Neural cell (in vitro differentiated cells): ENCODE measurements around the gene RANBP9. TPM values are rescaled to one million over a fixed set of nuclear protein-coding genes. Genes with fewer than 3 reads are reported as not detected.

Experiments
- H2AFZ ChIP-seq: fragments of 200-600, 300-800 bp; sonication (generic), shearing (Covaris generic); 2 replicates; pipeline ENCODE4 v1.6.0; 2014; ENCODE audit warnings: low read depth, mild to moderate bottlenecking, antibody characterized with exemption, low read length, moderate library complexity
- H3F3A ChIP-seq: fragments of 200-600 bp; shearing (Covaris generic); 2 replicates; pipeline ENCODE4 v1.6.1; 2016; ENCODE audit warnings: mild to moderate bottlenecking, moderate library complexity, mixed read lengths, antibody characterized with exemption, low read length; ENCODE audit not compliant: insufficient read depth, poor library complexity, severe bottlenecking
- H3K27ac ChIP-seq: fragments of 200-600, 300-800 bp; sonication (generic), shearing (Covaris generic); 2 replicates; pipeline ENCODE4 v1.5.1; 2014; ENCODE audit warnings: mild to moderate bottlenecking, low read length, moderate library complexity
- H3K27me3 ChIP-seq: fragments of 300-800, 200-600 bp; sonication (generic), shearing (Covaris generic); 2 replicates; pipeline ENCODE4 v1.6.0; 2014; ENCODE audit warnings: mild to moderate bottlenecking, low read depth, low read length, moderate library complexity; ENCODE audit not compliant: insufficient read depth
- H3K36me3 ChIP-seq: fragments of 300-800, 200-600 bp; sonication (generic), shearing (Covaris generic); 2 replicates; pipeline ENCODE4 v1.5.1; 2014; ENCODE audit warnings: mild to moderate bottlenecking, antibody characterized with exemption, low read length, moderate library complexity; ENCODE audit not compliant: insufficient read depth
- H3K4me2 ChIP-seq: fragments of 300-800, 200-600 bp; sonication (generic), shearing (Covaris generic); 2 replicates; pipeline ENCODE4 v1.6.0; 2014; ENCODE audit warnings: mild to moderate bottlenecking, low read length
- H3K4me3 ChIP-seq: fragments of 300-800, 200-600 bp; sonication (generic), shearing (Covaris generic); 2 replicates; pipeline ENCODE4 v1.5.1; 2014; ENCODE audit warnings: mild to moderate bottlenecking, low read length, moderate library complexity
- H3K79me2 ChIP-seq: fragments of 200-600 bp; shearing (Covaris generic); replicated peaks from 2 replicates; pipeline ENCODE4 v1.6.0; 2014; ENCODE audit warnings: mild to moderate bottlenecking, low read length, moderate library complexity; ENCODE audit not compliant: insufficient read depth
- H3K9ac ChIP-seq: fragments of 300-800, 200-600 bp; sonication (generic), shearing (Covaris generic); 2 replicates; pipeline ENCODE4 v1.6.1; 2016; ENCODE audit warnings: mild to moderate bottlenecking, low read length, mixed read lengths
- H3K9me2 ChIP-seq: fragments of 200-600 bp; shearing (Covaris generic); 2 replicates; pipeline ENCODE4 v1.6.1; 2016; ENCODE audit warnings: mild to moderate bottlenecking, low read length, mixed read lengths; ENCODE audit not compliant: insufficient read depth
- H3K9me3 ChIP-seq: fragments of 200-600, 300-800 bp; sonication (generic), shearing (Covaris generic); 2 replicates; pipeline ENCODE4 v1.6.1; 2016; ENCODE audit warnings: mild to moderate bottlenecking, mixed run types, low read length, moderate library complexity, mixed read lengths
- H4K20me1 ChIP-seq: fragments of 200-600 bp; shearing (Covaris generic); 2 replicates; pipeline ENCODE4 v1.6.1; 2016; ENCODE audit warnings: mild to moderate bottlenecking, mixed run types; ENCODE audit not compliant: insufficient read depth
- EP300 ChIP-seq: fragments of 450-650 bp; conservative IDR thresholded peaks from 2 replicates; pipeline ENCODE4 v1.6.1; 2014; ENCODE audit warnings: antibody characterized with exemption, mild to moderate bottlenecking, moderate library complexity; ENCODE audit not compliant: poor library complexity, severe bottlenecking
- EZH2 ChIP-seq: fragments of 200-600, 300-800 bp; shearing (Covaris generic), sonication (generic); IDR thresholded peaks from 2 replicates; pipeline ENCODE4 v1.6.1; 2014; ENCODE audit warnings: antibody characterized with exemption, low read length, borderline replicate concordance, mild to moderate bottlenecking; ENCODE audit not compliant: insufficient read depth, poor library complexity, severe bottlenecking
- MXI1 ChIP-seq: fragments of 450-650 bp; conservative IDR thresholded peaks from 2 replicates; pipeline ENCODE4 v1.6.1; 2014; ENCODE audit warnings: antibody characterized with exemption, mild to moderate bottlenecking; ENCODE audit not compliant: poor library complexity, severe bottlenecking
- POLR2AphosphoS5 ChIP-seq: IDR thresholded peaks from 2 replicates; pipeline ENCODE4 v1.6.1; 2012
- RAD21 ChIP-seq: fragments of 450-650 bp; conservative IDR thresholded peaks from 2 replicates; pipeline ENCODE4 v1.6.1; 2014; ENCODE audit warnings: antibody characterized with exemption, mild to moderate bottlenecking, moderate library complexity
- SMC3 ChIP-seq: fragments of 450-650 bp; conservative IDR thresholded peaks from 2 replicates; pipeline ENCODE4 v1.6.1; 2014; ENCODE audit warnings: antibody characterized with exemption, mild to moderate bottlenecking, moderate library complexity; ENCODE audit not compliant: poor library complexity
- TAF1 ChIP-seq: IDR thresholded peaks from 2 replicates; pipeline ENCODE4 v1.6.1; 2012; ENCODE audit warnings: low read depth
- polyA plus RNA-seq: library from polyadenylated mRNA; depleted of rRNA; stranded (reverse); fragments of >200 nt; gene quantifications from 2 replicates; pipeline ENCODE4 v1.2.3, GENCODE V29; 2014
- TF ChIP-seq, protein P1 (sequence below): fragments of 450-650 bp; IDR thresholded peaks from 2 replicates; pipeline ENCODE4 v1.5.1; 2014; ENCODE audit warnings: antibody characterized with exemption, mild to moderate bottlenecking, moderate library complexity; ENCODE audit not compliant: poor library complexity, severe bottlenecking
- TF ChIP-seq, protein P2 (sequence below): IDR thresholded peaks from 2 replicates; pipeline ENCODE4 v1.6.1; 2012; ENCODE audit warnings: borderline replicate concordance

The RANBP9 gene
- polyA plus RNA-seq, 1 donor from 2014 or later = 52.2 TPM

GRCh38 chr6:13576017-13576416, 135.6 kb downstream of the RANBP9 start:
- Histone ChIP-seq H3K9me2 (no peaks in the 10 kb centered on the region), H2AFZ (no peak overlapping the region), H3K27ac (no peak overlapping the region), H4K20me1 (no peaks in the 10 kb centered on the region), H3K4me3 (peak overlapping the region; percentile 91), H3F3A (peaks cover 12% of the 10 kb centered on the region), H3K4me2 (no peak overlapping the region), H3K79me2 (peaks cover 4% of the 10 kb centered on the region), H3K36me3 (no peaks in the 10 kb centered on the region), H3K9me3 (peaks cover 6% of the 10 kb centered on the region), H3K27me3 (no peaks in the 10 kb centered on the region), H3K9ac (no peak overlapping the region)
- TF ChIP-seq TAF1 (no peak), EZH2 (no peak), SMC3 (no peak), MXI1 (no peak), RAD21 (no peak), POLR2AphosphoS5 (no peak), EP300 (no peak)
- TF ChIP-seq, protein P1, sequence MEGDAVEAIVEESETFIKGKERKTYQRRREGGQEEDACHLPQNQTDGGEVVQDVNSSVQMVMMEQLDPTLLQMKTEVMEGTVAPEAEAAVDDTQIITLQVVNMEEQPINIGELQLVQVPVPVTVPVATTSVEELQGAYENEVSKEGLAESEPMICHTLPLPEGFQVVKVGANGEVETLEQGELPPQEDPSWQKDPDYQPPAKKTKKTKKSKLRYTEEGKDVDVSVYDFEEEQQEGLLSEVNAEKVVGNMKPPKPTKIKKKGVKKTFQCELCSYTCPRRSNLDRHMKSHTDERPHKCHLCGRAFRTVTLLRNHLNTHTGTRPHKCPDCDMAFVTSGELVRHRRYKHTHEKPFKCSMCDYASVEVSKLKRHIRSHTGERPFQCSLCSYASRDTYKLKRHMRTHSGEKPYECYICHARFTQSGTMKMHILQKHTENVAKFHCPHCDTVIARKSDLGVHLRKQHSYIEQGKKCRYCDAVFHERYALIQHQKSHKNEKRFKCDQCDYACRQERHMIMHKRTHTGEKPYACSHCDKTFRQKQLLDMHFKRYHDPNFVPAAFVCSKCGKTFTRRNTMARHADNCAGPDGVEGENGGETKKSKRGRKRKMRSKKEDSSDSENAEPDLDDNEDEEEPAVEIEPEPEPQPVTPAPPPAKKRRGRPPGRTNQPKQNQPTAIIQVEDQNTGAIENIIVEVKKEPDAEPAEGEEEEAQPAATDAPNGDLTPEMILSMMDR = no peak
- TF ChIP-seq, protein P2, sequence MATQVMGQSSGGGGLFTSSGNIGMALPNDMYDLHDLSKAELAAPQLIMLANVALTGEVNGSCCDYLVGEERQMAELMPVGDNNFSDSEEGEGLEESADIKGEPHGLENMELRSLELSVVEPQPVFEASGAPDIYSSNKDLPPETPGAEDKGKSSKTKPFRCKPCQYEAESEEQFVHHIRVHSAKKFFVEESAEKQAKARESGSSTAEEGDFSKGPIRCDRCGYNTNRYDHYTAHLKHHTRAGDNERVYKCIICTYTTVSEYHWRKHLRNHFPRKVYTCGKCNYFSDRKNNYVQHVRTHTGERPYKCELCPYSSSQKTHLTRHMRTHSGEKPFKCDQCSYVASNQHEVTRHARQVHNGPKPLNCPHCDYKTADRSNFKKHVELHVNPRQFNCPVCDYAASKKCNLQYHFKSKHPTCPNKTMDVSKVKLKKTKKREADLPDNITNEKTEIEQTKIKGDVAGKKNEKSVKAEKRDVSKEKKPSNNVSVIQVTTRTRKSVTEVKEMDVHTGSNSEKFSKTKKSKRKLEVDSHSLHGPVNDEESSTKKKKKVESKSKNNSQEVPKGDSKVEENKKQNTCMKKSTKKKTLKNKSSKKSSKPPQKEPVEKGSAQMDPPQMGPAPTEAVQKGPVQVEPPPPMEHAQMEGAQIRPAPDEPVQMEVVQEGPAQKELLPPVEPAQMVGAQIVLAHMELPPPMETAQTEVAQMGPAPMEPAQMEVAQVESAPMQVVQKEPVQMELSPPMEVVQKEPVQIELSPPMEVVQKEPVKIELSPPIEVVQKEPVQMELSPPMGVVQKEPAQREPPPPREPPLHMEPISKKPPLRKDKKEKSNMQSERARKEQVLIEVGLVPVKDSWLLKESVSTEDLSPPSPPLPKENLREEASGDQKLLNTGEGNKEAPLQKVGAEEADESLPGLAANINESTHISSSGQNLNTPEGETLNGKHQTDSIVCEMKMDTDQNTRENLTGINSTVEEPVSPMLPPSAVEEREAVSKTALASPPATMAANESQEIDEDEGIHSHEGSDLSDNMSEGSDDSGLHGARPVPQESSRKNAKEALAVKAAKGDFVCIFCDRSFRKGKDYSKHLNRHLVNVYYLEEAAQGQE = no peak

DNA sequence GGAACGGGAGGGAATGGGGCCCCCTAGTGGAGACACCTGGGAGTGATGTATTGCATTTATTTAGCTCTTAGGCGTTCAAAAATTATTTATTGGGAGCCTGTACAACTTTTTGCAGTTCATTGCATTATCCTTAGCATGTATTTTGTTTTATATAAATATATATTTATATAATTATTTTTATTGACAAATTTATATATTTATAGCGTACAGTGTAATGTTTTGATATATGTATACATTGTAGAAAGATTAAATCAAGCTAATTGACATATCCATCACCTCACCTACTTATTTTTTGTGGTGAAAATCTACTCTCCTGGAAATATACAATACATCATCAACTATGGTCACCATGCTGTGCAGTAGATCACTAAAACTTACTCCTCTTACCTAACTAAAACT, 136.3 kb downstream of the RANBP9 start:
- H3K9me3 ChIP-seq = peaks cover 6% of the 10 kb centered on the region
- H3K27ac ChIP-seq = peak overlapping the region; percentile 91
- peak overlapping the region; percentile 91 for H3K4me3 ChIP-seq
- no peak overlapping the region for H3K4me2 ChIP-seq
- H3K9ac ChIP-seq = peak overlapping the region; percentile 87
- no peaks in the 10 kb centered on the region for H3K36me3 ChIP-seq
- H2AFZ ChIP-seq = no peak overlapping the region
- no peaks in the 10 kb centered on the region for H4K20me1 ChIP-seq
- peaks cover 4% of the 10 kb centered on the region for H3K79me2 ChIP-seq
- H3K9me2 ChIP-seq = no peaks in the 10 kb centered on the region
- peaks cover 12% of the 10 kb centered on the region for H3F3A ChIP-seq
- TF ChIP-seq POLR2AphosphoS5 (no peak), SMC3 (no peak), EZH2 (no peak), RAD21 (no peak), MXI1 (no peak), EP300 (no peak), TAF1 (no peak)
- TF ChIP-seq, protein P2 = no peak
- TF ChIP-seq, protein P1 = no peak
- H3K27me3 ChIP-seq = no peaks in the 10 kb centered on the region
